A549 (cell line): ENCODE results near the gene GALNT18. TPM values are rescaled to one million over a fixed set of nuclear protein-coding genes. Genes with fewer than 3 reads are reported as not detected.
A peak's percentile ranks its signal among the peaks of the same experiment; 100 is the strongest.

Source experiments
- ATAC-seq, 2 experiments: fragments of 200-7000 bp in 1 of 2; fragments of >200 bp in 1 of 2; cut with Nextera tagmentation in 1 of 2; cut with Tn5 transposase in 1 of 2; 3 replicates each; pipeline versions ENCODE4 v1.8.0 to v1.9.1; 2018 to 2020; ENCODE audit warnings: mild to moderate bottlenecking in 1 of 2, moderate library complexity in 1 of 2
- CTCF ChIA-PET: fragments of 300-600 bp; sonication (Branson Sonifier 250); formaldehyde crosslinking; extraction: SDS; loops from one replicate; lab custom pipeline; 2021; ENCODE audit warnings: antibody characterized with exemption, inconsistent platforms; lab: Yijun Ruan, JAX
- POLR2A ChIA-PET: fragments of 350-600 bp; formaldehyde crosslinking; extraction: SDS; loops from one replicate; lab custom pipeline; 2021; ENCODE audit warnings: antibody characterized with exemption, inconsistent platforms; lab: Yijun Ruan, JAX
- DNase-seq, 2 experiments: peaks; one replicate each; pipeline versions ENCODE4 v3.0.0 to v3.0.0-alpha.2; 2011 to 2016; ENCODE audit warnings: low read depth in 1 of 2, low spot score in 1 of 2
- FAIRE-seq: peaks from 2 replicates; lab custom pipeline; 2011; peaks lifted over from hg19 to GRCh38; lab: Jason Lieb, UNC
- H3K27ac ChIP-seq, 2 experiments: fragments of >200 bp; sonication (Bioruptor Twin); formaldehyde crosslinking; 3 replicates each; pipeline ENCODE4 v1.5.1; 2016 to 2017
- H3K4me1 ChIP-seq: fragments of >200 bp; sonication (Bioruptor Twin); formaldehyde crosslinking; 3 replicates; pipeline ENCODE4 v1.6.1; 2016
- H3K4me2 ChIP-seq: fragments of >200 bp; sonication (Bioruptor Twin); formaldehyde crosslinking; 3 replicates; pipeline ENCODE4 v1.6.1; 2016
- H3K4me3 ChIP-seq: fragments of >200 bp; sonication (Bioruptor Twin); formaldehyde crosslinking; 3 replicates; pipeline ENCODE4 v1.5.1; 2016
- H3K9me3 ChIP-seq: fragments of >200 bp; sonication (Bioruptor Twin); formaldehyde crosslinking; 3 replicates; pipeline ENCODE4 v1.6.1; 2016
- EHF ChIP-seq: fragments of 250-450 bp; sonication (Bioruptor Pico); IDR thresholded peaks from 2 replicates; pipeline ENCODE4 v1.5.0; 2020; ENCODE audit warnings: mild to moderate bottlenecking
- EP300 ChIP-seq, 2 experiments: fragments of >200 bp; sonication (Bioruptor Twin); formaldehyde crosslinking; IDR thresholded peaks; 2 replicates in 1 of 2; 3 replicates in 1 of 2; pipeline ENCODE4 v1.6.1; 2016 to 2017
- GATA3 ChIP-seq: IDR thresholded peaks from 2 replicates; pipeline ENCODE4 v1.6.1; 2012; ENCODE audit warnings: borderline replicate concordance
- KDM1A ChIP-seq: fragments of 200-600 bp; sonication (generic); IDR thresholded peaks from 2 replicates; pipeline ENCODE4 v1.6.1; 2016; ENCODE audit warnings: low read depth, mild to moderate bottlenecking
- RFX5 ChIP-seq: fragments of 450-650 bp; IDR thresholded peaks from 2 replicates; pipeline ENCODE4 v1.7.1; 2014; ENCODE audit warnings: antibody characterized with exemption, mild to moderate bottlenecking, moderate library complexity
- TFCP2L1 ChIP-seq: fragments of 250-450 bp; sonication (Bioruptor Pico); IDR thresholded peaks from 2 replicates; pipeline ENCODE4 v1.5.0; 2021; ENCODE audit warnings: mild to moderate bottlenecking
- ZC3H11A ChIP-seq: fragments of 450-650 bp; IDR thresholded peaks from 2 replicates; pipeline ENCODE4 v1.6.1; 2014; ENCODE audit warnings: antibody characterized with exemption, mild to moderate bottlenecking
- WGBS: methylation state at CpG from one replicate; pipeline ENCODE4 v1.1.6; 2017; ENCODE audit errors: missing lambda C conversion rate; 5-methylcytosine and 5-hydroxymethylcytosine counted together
- polyA plus RNA-seq, 4 experiments: library from polyadenylated mRNA; depleted of rRNA in 3 of 4; stranded (reverse); fragments of >200 nt; fragmentation: RNase III in 1 of 4; extraction: RNeasy Plus Mini Kit Qiagen cat#74134 plus additional on column Dnase treatment in 1 of 4; gene quantifications; 2 replicates in 3 of 4; 3 replicates in 1 of 4; pipeline ENCODE4 v1.2.3, GENCODE V29; 2011 to 2017
- TF ChIP-seq, protein P1 (sequence below): fragments of >200 bp; sonication (Bioruptor Twin); formaldehyde crosslinking; IDR thresholded peaks from 3 replicates; pipeline ENCODE4 v1.5.1; 2016
- TF ChIP-seq, protein P2 (sequence below): IDR thresholded peaks from 2 replicates; pipeline ENCODE4 v1.6.1; 2012
- TF ChIP-seq, protein P3 (sequence below): fragments of >200 bp; sonication (Bioruptor Twin); formaldehyde crosslinking; IDR thresholded peaks from 3 replicates; pipeline ENCODE4 v1.6.1; 2016
- TF ChIP-seq, protein P4 (sequence below): fragments of 150-350 bp; IDR thresholded peaks from 2 replicates; pipeline ENCODE4 v1.6.1; 2014; ENCODE audit warnings: low read depth, mild to moderate bottlenecking, low read length
- TF ChIP-seq, protein P5 (sequence below): fragments of 250-450 bp; sonication (Bioruptor Pico); IDR thresholded peaks from 2 replicates; pipeline ENCODE4 v1.5.0; 2021; ENCODE audit warnings: mild to moderate bottlenecking, moderate library complexity, borderline replicate concordance

GALNT18 gene
- polyA plus RNA-seq, 2 of the 4 experiments (the other 2 are of a cell fraction) = 6.7 to 16.1 TPM

DNA sequence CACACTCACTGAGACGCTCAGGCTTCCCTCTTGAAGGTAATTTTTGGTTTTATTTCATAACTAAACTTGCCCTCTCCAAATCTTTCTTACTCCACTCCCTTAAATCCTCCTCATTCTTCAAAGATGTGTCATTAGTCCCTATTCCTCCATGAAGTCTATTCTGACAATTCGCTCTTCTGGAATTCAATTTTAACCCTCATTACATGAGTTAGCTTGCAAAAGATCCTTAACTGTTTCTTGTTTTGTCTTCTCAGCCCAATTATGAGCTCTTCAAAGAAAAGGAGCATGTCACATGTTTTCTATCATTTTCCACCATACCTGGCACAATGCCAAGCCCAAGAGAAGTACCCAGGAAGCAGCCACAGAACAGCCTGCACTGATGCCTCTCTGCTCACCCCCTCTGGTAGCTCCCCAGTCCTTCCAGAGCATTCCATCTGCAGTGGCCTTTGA is 13.0 kb downstream of the GALNT18 start:
- Histone ChIP-seq H3K4me3 (no peak overlapping the region), H3K4me1 (peaks cover 32% of the 10 kb centered on the region), H3K9me3 (no peaks in the 10 kb centered on the region), H3K27ac (peak overlapping the region; percentile 56 to 68), H3K4me2 (peak overlapping the region; percentile 60)
- peak; percentile 63 to 68; a peak in 5 of 6 replicates for ATAC-seq
- POLR2A ChIA-PET = interaction anchor here (0.9 to 4.0 kb wide), 3 partner anchors 11 to 24 kb away, joined by 3 to 13 read pairs (median 4); partner anchors contain the start of gene GALNT18
- DNase-seq = peak in 1 of 2 experiments; percentile 29
- CTCF ChIA-PET = interaction anchor here (0.7 to 5.5 kb wide), 5 partner anchors 12 to 280 kb away, joined by 3 to 34 read pairs (median 3); partner anchors contain the start of gene GALNT18
- WGBS = 54% methylated on average over 2 of the region's 2 CpGs
- no peak for FAIRE-seq
- TF ChIP-seq GATA3 (peak; percentile 40; the same call in 1 of the 2 replicates), EP300 (IDR thresholded peaks at IDR 0.05) (0 out of 5 replicates have a peak, but pooled peaks of 1 of the 2 experiments have one; percentile 21)
- TF ChIP-seq, protein P1, sequence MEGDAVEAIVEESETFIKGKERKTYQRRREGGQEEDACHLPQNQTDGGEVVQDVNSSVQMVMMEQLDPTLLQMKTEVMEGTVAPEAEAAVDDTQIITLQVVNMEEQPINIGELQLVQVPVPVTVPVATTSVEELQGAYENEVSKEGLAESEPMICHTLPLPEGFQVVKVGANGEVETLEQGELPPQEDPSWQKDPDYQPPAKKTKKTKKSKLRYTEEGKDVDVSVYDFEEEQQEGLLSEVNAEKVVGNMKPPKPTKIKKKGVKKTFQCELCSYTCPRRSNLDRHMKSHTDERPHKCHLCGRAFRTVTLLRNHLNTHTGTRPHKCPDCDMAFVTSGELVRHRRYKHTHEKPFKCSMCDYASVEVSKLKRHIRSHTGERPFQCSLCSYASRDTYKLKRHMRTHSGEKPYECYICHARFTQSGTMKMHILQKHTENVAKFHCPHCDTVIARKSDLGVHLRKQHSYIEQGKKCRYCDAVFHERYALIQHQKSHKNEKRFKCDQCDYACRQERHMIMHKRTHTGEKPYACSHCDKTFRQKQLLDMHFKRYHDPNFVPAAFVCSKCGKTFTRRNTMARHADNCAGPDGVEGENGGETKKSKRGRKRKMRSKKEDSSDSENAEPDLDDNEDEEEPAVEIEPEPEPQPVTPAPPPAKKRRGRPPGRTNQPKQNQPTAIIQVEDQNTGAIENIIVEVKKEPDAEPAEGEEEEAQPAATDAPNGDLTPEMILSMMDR = no peak

DNA sequence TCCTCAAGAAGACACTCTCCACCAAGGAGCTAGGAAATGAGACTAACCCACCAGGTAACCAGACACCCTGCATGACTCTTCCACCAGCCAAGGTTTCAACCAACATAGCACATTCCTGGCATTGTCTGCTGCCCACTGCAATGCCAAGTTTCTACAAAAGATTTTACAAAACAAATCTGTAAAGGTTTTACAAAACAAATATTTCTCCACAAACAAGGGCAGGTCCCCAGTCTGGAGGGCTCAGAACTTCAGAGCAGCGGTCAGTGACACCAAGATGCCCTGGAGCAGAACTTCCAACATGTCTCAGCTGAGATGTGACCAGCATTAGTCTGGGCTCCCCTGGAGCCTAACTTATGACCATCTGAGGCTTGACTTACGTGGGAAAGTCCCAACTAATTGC is 14.0 kb downstream of the GALNT18 start:
- DNase-seq = peak in 1 of 2 experiments; percentile 14
- ATAC-seq = peak in 1 of 2 experiments; percentile 77; a peak in 3 of 6 replicates
- Histone ChIP-seq H3K9me3 (no peaks in the 10 kb centered on the region), H3K4me2 (peak overlapping the region; percentile 60), H3K4me1 (peaks cover 32% of the 10 kb centered on the region), H3K4me3 (no peak overlapping the region), H3K27ac (peak overlapping the region; percentile 43 to 65; a peak in 4 of 6 replicates)
- ChIA-PET POLR2A (interaction anchor here (1.4 to 4.0 kb wide), 2 partner anchors 14 to 23 kb away, joined by 4 to 13 read pairs; partner anchors contain the start of gene GALNT18), CTCF (interaction anchor here (1.4 to 5.5 kb wide), 2 partner anchors 13 to 180 kb away, joined by 3 to 34 read pairs; partner anchors contain the start of gene GALNT18)
- no peak for TF ChIP-seq KDM1A
- TF ChIP-seq, protein P2, sequence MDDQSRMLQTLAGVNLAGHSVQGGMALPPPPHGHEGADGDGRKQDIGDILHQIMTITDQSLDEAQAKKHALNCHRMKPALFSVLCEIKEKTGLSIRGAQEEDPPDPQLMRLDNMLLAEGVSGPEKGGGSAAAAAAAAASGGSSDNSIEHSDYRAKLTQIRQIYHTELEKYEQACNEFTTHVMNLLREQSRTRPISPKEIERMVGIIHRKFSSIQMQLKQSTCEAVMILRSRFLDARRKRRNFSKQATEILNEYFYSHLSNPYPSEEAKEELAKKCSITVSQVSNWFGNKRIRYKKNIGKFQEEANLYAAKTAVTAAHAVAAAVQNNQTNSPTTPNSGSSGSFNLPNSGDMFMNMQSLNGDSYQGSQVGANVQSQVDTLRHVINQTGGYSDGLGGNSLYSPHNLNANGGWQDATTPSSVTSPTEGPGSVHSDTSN = no peak
- no peak for TF ChIP-seq EHF (CRISPR knock-in tag)
- no peak for TF ChIP-seq RFX5
- TF ChIP-seq, protein P3, sequence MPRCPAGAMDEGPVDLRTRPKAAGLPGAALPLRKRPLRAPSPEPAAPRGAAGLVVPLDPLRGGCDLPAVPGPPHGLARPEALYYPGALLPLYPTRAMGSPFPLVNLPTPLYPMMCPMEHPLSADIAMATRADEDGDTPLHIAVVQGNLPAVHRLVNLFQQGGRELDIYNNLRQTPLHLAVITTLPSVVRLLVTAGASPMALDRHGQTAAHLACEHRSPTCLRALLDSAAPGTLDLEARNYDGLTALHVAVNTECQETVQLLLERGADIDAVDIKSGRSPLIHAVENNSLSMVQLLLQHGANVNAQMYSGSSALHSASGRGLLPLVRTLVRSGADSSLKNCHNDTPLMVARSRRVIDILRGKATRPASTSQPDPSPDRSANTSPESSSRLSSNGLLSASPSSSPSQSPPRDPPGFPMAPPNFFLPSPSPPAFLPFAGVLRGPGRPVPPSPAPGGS = no peak
- TF ChIP-seq, protein P4, sequence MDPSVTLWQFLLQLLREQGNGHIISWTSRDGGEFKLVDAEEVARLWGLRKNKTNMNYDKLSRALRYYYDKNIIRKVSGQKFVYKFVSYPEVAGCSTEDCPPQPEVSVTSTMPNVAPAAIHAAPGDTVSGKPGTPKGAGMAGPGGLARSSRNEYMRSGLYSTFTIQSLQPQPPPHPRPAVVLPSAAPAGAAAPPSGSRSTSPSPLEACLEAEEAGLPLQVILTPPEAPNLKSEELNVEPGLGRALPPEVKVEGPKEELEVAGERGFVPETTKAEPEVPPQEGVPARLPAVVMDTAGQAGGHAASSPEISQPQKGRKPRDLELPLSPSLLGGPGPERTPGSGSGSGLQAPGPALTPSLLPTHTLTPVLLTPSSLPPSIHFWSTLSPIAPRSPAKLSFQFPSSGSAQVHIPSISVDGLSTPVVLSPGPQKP = no peak
- TF ChIP-seq TFCP2L1 (CRISPR knock-in tag) = no peak
- no peak for TF ChIP-seq ZC3H11A
- TF ChIP-seq, protein P5, sequence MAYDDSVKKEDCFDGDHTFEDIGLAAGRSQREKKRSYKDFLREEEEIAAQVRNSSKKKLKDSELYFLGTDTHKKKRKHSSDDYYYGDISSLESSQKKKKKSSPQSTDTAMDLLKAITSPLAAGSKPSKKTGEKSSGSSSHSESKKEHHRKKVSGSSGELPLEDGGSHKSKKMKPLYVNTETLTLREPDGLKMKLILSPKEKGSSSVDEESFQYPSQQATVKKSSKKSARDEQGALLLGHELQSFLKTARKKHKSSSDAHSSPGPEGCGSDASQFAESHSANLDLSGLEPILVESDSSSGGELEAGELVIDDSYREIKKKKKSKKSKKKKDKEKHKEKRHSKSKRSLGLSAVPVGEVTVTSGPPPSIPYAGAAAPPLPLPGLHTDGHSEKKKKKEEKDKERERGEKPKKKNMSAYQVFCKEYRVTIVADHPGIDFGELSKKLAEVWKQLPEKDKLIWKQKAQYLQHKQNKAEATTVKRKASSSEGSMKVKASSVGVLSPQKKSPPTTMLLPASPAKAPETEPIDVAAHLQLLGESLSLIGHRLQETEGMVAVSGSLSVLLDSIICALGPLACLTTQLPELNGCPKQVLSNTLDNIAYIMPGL (CRISPR knock-in tag) = no peak
- TF ChIP-seq, all 56 proteins: peak for 0
- FAIRE-seq = no peak
- WGBS = 56% methylated on average over 2 of the region's 2 CpGs
